HUDEP-2 (cell line): ENCODE measurements around the gene DESI2.

Experiments used
- DNase-seq, 76 experiments: peaks; one replicate each; lab custom pipeline; 2025; ENCODE audit not compliant: unreplicated experiment in 76 of 76; lab: John Stamatoyannopoulos, UW

Gene DESI2

DNA sequence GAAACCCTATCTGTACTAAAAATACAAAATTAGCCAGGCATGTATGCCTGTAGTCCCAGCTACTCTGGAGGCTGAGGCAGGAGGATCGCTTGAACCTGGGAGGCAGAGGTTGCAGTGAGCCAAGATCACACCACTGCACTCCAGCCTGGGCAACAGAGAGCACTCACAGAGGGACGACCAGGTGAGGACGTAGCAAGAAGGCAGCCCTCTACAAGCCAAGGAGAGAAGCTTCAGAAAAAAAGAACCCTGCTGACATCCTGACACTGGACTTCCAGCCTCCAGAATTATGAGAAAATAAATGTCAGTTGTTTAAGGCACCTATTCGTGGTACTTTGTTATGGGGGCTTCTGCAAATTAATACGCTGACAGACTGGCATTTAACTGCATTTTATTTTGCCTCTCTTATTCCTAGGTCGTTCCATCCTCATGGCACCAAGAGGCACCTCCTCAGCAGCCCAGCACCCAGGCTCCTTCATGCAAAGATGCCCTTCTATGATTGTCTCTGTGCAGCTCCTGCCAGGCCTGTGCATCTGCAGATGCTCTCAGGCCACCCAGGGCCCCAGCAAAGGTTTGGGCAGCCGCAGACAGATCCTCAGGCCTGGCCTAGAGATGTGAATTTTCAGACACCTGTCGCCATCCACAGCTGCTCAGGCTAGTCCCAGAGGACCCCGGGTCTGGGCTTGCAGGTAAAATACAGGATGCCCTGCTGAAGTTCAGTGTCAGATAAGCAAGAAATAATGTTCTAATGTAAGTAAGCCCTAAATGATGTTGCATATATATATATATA, 96.5 kb downstream of the DESI2 start:
- no peak for DNase-seq

DNA sequence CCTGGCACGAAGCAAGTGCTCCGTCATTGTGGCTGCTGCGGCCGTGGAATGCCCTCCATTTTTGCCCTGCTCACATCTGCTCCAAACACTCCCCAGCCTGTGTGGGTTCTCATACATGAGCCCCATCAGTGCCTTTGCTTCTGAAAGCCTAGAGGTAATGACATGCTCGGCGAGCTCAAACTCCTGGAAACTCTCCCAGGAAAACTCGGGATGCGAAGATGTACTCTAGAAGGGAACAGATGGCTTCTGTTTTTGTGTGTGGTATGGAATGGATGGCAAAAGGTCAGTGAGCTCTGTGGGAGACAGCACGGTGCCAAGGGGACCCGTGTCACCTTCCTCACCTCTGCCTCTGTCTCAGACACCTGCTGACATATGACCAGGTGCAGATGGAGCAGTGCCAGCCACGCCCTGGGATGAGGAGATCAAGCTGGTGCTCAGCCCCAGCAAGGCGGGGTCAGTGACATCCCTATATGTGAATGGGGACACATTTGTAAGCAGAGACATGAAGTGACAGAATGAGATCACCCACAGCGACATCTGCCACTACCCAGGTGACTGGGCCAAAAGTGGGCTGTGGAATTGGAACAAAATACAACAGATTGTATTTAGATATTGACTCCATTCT, 98.5 kb downstream of the DESI2 start:
- no peak for DNase-seq

DNA sequence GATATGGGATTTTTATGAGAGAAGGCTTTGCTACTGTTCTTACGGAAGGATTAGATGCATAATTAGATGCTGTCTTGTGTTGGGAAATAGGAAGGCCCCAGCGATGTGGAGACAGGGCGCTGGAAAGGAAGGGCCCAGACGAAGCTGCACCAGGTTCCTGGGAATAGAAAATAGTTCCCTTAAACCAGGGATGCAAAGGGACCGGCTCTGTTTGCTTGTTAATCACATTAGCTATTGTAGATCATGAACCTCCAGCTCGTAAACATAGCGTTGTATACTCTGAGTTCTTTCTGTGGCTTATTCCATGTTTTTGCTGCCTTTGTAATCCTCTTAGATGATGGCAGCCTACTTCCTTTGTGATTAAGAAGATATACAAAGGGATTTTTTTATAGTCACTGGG, 102.7 kb downstream of the DESI2 start:
- DNase-seq: no peak

- no peak for DNase-seq
Observed at GRCh38 chr1:244757091-244757939, 104.4 kb downstream of the DESI2 start.
